ENCODE data around the gene RGS10.
"Not testable (repeated sequence)": the region's sequence is repeated elsewhere in the genome, so short reads cannot be mapped to it uniquely, and the experiment has no call there.

Gene RGS10

GRCh38 chr10:119538632-119539358, 3.7 kb downstream of the RGS10 start:
- DNase-seq (ENCODE audit: low read depth): no peak

DNA sequence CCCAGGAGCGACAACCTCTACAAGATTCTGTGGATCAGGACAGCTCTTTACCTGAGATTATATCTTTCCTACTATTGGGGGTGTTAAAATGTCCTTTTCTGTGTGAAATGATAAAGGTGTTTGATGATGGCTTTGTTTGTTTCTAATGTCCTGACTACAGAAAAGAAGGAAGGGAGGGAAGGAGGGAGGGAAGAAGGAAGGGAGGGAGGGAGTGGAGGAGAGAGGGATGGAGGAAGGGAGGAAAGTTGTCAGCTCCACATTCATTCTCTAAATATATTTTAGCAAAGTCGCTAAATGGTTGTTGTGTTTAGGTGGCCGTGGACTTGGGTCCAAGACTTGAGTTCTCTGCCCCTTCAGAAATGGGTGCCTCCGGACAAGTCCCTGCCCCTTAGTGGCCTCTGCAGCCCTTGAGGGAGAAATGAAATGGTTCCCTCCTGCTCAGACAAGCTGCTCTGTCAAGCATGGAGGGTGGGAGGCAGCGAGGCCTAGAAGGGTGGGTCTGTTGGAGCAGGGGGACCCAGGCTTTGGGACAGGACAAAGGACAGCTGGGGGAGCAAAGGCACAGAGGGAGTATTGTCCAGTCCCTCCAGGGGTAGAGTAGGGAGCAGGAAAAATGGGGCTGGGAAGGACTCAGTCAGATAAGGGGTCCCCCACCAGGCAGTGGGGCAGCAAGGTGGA, 4.4 kb downstream of the RGS10 start:
- no peak for DNase-seq (ENCODE audit: low read depth)

DNA sequence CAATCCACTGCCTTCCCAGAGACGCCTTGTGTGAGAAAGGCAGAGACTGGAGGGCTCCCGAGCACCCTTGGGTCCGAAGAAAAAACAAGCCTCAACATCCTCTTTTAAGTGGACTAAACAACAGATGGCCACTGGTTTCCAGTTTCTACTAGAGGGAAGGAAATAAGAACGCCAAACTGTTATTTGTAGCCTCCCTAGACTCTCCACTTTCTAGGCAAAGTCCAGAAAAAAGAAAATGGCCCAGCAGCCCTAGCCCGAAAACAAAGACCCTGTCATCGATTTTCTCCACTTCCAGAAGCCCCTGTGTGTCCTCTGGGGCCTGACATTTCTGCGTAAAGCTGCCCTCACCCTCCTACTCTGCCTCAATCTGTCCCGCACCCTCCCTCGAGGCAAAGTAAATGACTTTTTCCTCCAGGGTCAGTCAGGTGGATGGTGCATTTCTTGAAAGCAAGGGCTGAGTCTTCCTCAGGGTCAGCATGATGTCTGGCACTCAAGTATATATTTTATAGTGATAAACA, 6.0 kb downstream of the RGS10 start:
- no peak for DNase-seq (ENCODE audit: low read depth)

GRCh38 chr10:119535837-119536507, 6.5 kb downstream of the RGS10 start:
- DNase-seq (ENCODE audit: low read depth): no peak

DNA sequence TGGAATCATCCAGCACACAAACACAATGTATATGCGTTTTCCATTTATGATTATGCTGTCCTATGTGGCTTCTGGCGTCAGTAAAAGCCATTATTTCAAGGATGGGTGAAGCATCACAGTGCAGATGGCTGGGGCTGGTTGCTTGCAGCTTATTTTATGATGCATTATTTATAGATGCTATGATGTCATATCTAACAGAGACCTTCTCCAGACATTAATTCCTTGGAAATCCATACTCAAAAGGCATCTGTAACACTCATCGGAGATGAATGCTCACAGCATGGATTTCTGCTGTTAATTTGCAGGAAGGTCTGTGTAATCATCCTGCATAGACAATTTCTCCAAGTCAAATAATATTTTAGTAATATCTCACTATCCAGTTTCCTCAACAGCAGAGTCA, 7.2 kb downstream of the RGS10 start:
- no peak for DNase-seq (ENCODE audit: low read depth)

- no peak for DNase-seq (ENCODE audit: low read depth)
Observed at GRCh38 chr10:119533473-119533872, 9.0 kb downstream of the RGS10 start.

- DNase-seq (ENCODE audit: low read depth): not testable (repeated sequence)
Observed at GRCh38 chr10:119532791-119533190, 9.7 kb downstream of the RGS10 start.

DNA sequence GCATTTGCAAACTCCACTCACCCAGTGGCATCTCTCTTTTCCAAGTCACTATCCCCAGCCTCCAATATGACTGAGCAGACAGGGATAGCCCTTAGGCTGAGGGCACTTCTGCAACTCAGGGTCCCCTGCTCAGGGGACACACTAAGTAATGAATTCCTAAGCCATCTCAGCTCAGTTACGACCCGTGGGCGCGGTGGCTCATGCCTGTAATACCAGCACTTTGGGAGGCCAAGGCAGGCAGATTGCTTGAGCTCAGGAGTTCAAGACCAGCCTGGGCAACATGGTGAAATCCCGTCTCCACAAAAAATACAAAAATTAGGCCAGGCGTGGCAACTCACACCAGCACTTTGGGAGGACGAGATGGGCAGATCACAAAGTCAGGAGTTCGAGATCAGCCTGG, 10.3 kb downstream of the RGS10 start:
- not testable (repeated sequence) for DNase-seq (ENCODE audit: low read depth)

DNA sequence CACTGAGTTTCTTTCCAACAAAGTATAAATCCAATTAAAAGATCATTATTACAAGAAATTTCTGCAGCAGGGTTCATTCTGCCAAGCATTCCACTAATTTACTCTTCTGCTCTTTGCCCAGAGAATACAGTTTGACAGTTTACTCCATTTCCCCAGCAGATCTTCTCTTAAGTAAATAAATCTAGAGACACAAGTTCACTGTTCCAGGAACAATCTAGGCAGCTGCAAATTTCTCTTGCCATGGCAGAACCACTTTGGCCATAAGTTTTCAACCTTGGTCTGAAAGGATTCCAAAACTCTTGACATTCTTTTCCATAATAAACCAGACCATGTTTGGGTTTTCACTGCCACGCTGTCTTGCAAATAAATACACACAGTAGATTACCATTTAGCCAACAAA, 11.5 kb downstream of the RGS10 start:
- no peak for DNase-seq (ENCODE audit: low read depth)

DNA sequence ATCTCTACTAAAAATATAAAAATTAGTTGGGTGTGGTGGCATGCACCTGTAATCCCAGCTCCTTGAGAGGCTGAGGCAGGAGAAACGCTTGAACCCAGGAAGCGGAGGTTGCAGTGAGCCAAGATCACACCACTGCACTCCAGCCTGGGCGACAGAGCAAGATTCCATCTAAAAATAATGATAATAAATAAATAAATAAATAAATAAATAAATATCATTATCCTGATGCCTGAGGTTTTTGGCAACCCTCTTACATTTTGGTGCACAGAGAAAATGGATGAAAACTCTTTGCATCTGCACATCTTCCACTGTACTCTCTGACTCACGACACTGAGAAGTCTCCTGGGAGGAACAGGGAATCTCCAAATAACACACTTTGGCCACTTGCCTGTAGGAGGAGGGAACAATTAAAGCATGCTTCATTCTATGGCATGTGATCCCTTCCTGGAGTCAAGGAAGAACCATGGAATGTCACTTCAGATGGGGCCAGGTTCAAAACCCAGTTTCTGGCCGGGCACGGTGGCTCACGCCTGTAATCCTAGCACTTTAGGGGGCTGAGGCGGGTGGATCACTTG, 13.8 kb downstream of the RGS10 start:
- DNase-seq (ENCODE audit: low read depth): not testable (repeated sequence)

DNA sequence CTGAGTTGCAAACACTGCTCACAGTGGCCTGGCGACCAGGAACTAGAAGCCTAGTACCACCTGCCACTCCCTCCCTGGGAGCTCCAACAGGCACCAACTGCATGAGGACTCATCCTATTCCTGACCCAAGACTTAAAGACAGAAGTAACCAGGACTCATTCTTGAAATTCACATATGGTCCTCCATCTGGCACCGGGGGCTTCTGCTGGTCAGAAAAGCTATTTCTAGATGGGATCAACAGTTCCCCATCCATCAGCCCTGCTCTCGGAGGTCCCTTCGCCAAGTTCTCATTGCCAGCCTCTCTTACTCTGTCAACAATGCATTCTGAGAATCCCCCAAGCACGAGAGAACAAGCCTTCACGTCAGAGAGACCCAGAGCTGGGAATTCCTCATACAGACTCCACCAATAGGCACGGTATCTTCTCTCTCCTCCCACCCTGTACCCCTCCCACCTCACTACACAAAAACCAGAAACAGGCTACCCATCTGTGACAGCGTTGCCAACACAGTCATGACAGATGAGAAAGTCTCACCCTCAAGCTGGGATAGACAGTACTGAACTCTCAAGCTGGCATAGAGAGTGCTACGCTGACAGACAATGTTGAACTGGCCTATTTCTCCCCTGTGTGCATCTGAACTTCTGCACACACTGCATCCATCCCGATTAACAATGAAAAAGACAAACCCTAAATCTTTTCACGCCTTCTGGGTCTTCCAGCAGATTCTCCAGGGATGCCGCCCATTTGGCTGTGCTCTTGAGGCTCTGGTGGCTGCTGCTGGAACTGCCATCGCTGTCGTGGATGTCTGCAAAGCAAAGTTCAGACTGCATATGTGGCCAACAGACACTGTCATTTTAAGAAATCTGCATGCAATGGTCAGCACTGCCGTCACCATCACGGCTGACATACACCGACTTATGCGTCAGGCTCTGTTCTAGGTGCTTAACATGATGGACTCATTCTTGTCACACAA, 15.6 kb downstream of the RGS10 start:
- DNase-seq (ENCODE audit: low read depth): no peak

DNA sequence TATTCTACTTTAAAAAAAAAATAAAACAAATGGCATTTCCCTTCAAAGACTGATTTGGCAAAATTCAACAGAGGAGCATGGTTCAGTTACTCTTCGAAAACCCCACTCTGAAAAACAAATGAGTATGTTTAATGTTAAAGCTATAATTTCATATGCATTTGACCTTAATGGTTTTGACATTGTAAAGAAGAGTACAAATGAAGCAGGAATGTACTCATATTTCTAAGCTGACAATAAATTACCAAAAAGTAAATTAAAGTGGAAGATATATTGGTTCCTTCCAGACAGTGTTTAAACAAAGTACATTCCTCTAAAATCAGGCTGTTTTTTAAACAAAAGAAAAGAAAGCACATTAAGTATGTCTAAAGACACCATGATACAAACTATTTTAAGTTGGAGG, 16.4 kb downstream of the RGS10 start:
- no peak for DNase-seq (ENCODE audit: low read depth)

DNA sequence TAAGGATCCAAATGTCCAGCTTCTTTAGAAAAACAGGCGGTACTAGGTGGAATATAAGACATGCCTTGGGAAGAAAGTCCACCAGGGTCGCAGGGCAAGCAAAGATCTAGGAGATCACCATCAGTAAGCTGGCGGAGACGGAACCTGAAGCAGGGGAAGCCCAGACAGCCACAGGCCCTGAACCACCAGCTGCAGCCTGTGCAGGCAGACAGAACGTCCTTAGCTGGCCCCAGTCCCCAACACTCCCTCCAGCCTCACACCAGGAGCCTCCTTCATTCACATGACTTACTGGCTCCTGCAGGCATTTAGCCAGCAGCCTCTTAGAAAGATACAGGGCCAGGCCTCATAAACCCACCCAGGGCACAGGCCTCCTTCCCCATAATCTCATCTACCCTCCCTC, 17.4 kb downstream of the RGS10 start:
- no peak for DNase-seq (ENCODE audit: low read depth)

GRCh38 chr10:119524720-119525070, 17.8 kb downstream of the RGS10 start:
- DNase-seq (ENCODE audit: low read depth): no peak

DNA sequence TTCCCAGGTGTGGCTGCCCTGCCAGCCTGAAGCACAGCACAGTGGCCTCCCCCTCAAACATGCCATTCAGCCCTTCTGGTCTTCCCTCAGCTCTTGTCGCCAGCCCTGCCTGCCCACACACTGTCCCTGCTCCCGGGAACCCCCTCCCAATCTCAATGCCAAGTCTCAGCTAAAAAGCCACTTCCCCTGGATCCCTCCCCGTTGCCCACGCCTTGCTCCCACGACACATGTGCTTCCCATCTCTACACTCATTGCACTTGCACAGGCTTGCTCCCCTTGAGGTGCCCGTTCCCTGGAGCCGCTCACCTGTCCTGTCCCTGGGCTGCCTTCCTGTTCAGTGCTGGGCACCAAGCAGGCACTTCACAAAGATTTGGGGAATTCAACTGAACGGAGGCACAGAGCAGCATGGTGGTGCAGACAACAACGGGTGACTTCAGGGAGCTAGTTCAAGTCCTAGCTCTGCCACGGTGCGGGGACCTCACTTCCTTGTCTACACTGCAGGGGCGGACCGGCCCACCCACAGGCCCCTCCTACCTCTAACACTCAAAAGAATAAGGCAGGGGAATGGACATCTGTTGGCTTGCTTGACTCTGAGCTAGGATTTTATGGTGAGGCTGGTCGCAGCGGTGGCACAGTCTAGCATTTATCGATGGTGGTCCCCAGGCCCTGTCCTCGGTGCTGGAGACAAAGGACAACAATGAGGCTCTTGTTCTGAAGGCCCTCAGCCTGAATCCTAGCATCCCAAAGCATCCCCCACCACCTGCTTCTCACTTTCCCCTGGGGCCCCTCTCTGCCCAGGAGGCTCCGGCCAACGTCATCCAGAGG, 18.4 kb downstream of the RGS10 start:
- DNase-seq (ENCODE audit: low read depth): no peak

DNA sequence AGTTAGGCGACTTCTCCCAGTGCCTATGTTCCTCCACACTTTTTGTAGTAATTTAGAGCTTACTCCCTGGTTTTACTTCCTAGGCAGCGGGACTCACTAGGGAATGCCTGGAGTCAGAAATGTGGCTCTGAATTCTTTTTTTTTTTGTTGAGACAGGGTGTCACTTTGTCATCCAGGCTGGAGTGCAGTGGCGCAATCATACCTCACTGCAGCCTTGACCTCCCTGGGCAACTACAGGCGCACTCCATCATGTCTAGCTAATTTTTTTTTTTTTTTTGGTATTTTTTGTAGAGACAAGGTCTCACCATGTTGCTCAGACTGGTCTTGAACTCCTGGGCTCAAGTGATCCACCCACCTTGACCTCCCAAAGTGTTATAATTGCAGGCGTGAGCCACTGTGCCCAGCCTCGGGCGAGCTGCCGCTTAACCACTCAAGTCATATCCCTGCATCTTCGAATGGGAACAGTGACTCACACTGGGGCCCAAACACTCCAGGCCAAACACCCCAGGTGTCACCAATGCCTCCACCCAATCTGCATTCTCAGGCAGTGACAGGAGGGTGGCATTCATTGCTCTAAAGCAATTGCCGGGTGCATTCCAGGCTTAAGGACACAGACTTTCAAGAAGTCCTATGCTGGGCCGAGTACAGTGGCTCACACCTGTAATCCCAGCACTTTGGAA, 19.6 kb downstream of the RGS10 start:
- no peak for DNase-seq (ENCODE audit: low read depth)

- no peak for DNase-seq (ENCODE audit: low read depth)
Observed at GRCh38 chr10:119521443-119522204, 20.9 kb downstream of the RGS10 start.

GRCh38 chr10:119520283-119520682, 22.2 kb downstream of the RGS10 start:
- DNase-seq (ENCODE audit: low read depth): no peak

GRCh38 chr10:119518936-119519335, 23.6 kb downstream of the RGS10 start:
- no peak for DNase-seq (ENCODE audit: low read depth)
